Astrocyte (in vitro differentiated cells and primary cell): ENCODE data around the gene RNASEH2C.

Experiments used
- CTCF ChIP-seq: IDR thresholded peaks from 2 replicates; pipeline ENCODE4 v1.5.1; 2011; ENCODE audit warnings: low read depth, mild to moderate bottlenecking, inconsistent platforms, low read length, moderate library complexity; ENCODE audit not compliant: insufficient read depth
- EZH2 ChIP-seq: IDR thresholded peaks from 2 replicates; pipeline ENCODE4 v1.6.1; 2012; ENCODE audit warnings: mild to moderate bottlenecking, low read length, inconsistent platforms; ENCODE audit not compliant: insufficient read depth

- TF ChIP-seq CTCF (no peak), EZH2 (no peak)
Measured at GRCh38 chr11:65696802-65697552, 23.6 kb downstream of the RNASEH2C start.
